Measurements from ENCODE around the gene TPPP2.

Gene TPPP2

DNA sequence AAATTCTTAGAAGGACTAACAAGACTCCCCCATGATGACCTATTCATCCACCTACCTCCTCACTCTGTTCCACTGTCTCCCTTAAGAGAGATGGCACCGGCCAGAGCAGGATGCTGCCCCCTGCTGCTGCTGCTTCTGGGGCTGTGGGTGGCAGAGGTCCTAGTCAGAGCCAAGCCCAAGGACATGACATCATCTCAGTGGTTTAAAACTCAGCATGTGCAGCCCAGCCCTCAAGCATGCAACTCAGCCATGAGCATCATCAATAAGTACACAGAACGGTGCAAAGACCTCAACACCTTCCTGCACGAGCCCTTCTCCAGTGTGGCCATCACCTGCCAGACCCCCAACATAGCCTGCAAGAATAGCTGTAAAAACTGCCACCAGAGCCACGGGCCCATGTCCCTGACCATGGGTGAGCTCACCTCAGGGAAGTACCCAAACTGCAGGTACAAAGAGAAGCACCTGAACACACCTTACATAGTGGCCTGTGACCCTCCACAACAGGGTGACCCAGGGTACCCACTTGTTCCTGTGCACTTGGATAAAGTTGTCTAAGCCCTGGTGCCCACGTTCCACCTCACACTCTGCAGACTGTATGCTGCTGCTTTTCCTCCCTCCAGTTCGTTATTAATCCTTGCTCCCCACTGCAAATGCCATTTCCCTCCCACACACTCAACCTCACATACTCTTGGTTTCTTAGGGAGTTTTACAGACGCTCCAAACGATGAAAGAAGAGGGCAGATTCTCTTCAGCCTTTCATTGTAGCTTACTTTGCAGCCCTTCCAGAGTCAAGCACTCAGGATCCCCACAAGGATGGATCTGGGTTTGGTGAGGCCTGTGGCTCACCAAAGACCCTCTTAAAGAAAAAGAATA, 28.0 kb downstream of the TPPP2 start, which contains the start of gene RNASE8:
TSS of gene RNASE8 (plus strand) at position 20 of the 873 bp plus-strand sequence. CDS start at position 91, 71 bp downstream.
- no peak for DNase-seq (ENCODE audit: low spot score)

DNA sequence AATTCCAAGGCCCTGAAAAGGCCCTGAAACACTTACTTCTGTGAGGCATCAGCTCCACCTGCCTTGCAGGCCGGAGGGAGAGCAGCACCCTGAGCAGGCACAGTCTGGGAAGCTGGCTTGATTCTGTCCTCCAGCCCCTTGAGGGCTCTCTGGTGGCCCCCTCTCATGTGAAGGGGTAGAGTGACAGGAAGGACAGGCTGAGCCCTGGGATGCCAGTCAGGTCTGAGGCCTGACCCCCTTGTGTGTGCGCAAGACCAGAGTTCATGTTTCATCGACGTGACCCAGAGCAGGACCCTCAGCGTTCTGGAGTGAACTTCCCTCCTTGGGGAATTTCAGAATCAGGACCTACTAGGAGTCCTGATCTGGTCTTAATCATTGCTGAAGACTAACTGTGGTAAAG, 28.9 kb downstream of the TPPP2 start:
- no peak for DNase-seq (ENCODE audit: low spot score)

DNA sequence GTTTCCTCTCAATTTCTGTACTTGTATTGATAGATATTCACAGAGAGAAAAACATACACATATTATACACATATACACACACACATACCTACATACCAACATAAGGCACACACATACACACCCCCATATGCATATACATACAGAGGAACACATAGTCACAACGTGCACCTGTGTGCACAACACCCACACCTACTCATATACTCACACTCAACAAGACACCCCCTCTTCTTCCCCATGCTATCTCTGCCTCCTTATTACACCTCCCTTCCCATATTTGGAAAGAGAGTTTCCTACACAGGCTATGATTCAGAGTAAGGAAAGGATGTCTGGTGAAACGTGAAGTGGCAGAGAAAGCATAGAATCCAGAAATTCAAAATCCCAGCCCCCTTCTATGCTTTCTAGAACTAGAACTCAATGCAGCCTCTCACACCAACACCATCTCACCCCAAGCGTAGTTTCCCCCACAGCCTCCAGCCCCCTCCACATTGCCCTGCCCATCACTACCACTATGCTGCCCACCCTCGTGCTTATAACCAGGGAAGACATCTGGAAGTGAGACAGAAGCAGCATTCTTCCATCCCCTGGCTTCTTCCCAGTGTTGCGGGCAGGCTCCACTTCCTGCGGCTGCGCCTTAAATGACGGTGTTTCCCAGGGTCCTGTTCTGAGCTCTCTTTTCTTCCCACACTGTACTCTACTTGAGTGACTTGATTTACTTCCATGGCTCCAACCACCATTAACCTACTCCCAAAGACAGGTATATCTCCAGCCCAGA, 30.0 kb downstream of the TPPP2 start:
- no peak for DNase-seq (ENCODE audit: low spot score)

DNA sequence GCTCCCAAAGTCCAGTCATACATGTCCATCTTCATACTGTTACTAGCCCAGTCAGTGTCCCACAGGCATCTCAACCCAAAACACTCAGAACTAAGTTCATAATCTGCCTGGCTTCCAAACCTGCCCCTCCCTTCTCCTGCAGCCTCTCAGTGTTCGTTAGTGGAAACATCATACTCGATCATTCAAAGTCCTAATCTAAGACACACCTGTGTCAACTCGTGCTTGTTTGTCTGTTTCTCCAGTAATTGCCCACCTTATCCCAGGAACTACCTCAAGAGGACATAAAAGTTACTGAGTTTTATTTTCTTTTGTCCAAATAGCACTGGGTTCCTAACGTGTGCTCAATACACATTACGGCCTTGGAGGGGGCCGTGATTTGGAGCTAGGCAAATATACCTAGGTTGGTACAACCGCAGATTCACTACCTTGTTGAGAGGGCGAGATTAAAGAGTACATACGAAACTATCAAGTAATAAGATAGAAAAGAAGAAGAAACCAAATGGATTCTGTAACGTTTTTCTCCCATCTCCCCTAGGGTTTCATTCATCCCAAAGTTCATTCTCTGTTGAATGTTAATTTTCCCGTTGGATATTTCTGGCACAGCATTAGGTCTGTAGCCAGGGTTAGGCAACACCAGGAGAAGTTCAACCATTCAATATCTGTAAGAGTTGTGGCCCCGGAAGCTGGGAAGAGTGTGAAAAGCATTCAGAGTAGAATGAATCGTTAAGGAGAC, 30.8 kb downstream of the TPPP2 start:
- DNase-seq (ENCODE audit: low spot score): no peak

DNA sequence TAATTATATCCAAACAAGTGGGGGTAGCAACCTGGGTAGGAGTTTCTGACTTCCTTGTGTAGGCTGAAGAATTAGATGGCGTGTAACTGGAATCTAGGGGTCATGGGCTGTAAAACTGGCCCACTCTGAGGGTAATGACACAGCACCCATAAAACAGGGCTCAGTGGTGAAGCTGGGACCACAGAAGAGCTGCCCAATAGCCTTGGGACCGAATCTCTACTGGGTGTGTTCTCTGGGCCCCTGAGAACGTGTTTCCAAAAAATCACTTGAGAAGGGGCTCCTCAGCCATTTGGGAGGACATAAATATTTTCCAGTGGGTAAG, 31.3 kb downstream of the TPPP2 start:
- no peak for DNase-seq (ENCODE audit: low spot score)

DNA sequence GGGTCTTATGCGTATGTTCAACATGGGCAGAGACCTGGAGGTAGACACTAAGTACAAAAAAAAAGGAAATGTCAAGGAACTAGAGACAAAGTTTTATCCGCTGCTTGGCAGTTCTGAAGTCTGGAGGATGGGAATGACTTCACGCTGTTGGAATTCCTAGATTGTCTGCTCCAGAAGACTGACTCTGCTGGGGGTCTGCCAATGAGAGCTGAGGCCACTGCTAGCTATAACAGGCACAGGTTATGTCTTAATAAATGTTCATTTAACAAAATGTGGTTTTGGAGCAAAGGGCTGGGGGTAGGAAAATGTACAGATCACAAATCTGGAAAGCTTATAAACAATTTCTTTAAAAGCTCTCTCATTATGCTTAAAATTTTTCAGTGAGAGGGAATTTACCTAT, 33.5 kb downstream of the TPPP2 start:
- no peak for DNase-seq (ENCODE audit: low spot score)

DNA sequence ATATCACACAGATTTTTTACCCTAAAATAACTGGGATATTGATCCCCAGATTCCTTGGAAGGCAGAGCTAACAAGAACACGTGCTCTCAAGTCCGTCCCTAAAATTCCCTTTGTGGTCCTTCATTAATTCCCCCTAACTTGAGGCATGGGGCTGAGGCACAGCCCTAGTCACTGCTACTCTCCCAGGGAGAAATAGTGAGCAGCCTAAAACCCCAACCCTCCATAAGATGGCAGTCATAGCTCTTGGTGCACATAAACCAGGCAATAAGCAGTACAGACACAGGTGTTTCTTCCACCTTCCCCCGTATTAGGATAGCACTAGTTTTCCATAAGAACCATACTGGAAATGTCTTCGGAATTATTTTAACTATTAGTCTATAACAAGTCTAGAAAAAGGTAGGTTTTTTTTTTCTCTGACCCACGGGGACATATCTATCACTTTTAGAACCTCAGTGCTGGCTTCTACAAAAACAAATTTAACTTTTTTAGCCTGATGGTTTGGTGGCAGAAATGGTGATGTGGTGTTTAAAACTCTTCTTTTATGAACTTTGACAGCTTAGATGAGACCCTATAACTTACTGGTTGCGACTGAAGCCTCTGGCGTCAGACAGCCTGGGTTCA, 37.0 kb downstream of the TPPP2 start:
- no peak for DNase-seq (ENCODE audit: low spot score)

DNA sequence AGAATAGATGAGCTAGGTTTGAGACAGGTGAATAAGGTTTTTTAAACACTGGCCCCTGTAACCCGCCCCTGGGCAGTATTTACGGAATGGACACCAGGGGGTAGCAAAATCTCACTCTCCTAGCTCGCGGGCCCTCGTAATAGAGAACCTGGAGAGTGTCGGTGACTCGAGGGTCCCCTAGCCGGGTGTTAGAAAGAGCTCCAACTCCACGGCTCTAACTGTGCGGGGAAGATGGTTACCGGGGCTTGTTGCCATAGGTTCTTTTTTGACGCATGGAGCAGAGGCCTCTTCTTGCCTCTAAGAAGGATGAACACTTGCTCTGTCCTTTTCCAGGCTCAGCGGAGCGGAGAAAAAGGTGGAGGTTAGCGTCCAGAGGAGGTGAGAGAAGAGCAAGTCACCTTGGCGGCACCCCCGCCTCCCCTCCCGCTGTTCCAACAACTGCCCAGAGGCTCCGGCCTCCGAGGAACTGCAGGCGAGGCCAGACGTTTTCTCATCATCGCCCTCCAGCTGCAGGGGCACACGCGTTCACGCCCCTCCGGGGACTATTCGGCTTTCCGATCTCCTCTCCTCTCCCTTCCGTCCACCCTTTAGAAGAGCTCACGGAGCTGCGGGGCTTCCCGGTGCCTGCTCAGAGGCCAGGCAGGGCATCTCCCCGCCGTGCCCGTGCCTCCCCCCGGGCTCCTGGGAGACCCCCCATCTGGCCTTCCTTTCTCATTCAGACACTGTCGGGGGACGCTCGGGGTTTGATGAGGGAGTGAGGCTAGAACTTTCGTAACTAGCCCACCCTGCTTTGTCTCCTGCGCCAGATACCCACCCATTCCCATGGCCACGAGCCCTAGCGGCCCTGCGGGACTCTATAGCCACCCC, 38.7 kb downstream of the TPPP2 start:
- DNase-seq (ENCODE audit: low spot score): peak; percentile 72

DNA sequence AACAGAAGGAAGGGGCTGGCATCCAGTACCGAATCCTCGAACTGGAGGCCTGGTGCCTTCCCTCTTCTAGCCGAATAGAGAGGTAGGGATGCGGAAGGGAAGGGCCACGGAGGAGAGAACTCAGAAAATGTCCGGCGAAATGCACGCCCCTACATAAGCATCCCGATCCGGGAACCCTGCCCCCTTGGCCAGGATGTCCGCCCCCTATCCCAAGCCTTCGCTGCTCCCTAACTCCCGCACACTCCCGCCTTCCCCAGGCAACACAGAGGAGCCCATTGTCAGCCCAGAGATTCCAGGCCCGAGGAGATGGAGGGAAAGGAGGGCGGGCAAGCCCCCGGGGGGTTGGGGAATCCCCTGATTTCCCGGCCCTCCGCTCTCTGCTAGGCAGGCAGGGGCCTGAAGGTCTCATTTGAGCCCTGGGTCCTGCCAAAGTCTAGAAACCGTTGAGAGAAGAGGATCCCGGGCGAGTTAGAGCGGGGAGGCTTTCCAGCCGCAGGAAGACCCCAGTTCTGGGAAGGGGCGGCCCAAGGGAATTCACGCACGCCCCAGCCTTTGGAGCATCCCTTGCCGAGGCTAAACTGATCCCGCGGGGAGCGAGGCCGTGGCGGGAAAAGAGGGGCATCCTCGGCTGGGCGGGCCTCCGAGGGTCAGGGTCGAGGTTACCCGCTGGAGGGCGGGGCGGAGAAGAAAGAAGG, 39.5 kb downstream of the TPPP2 start:
- peak; percentile 41 for DNase-seq (ENCODE audit: low spot score)

DNA sequence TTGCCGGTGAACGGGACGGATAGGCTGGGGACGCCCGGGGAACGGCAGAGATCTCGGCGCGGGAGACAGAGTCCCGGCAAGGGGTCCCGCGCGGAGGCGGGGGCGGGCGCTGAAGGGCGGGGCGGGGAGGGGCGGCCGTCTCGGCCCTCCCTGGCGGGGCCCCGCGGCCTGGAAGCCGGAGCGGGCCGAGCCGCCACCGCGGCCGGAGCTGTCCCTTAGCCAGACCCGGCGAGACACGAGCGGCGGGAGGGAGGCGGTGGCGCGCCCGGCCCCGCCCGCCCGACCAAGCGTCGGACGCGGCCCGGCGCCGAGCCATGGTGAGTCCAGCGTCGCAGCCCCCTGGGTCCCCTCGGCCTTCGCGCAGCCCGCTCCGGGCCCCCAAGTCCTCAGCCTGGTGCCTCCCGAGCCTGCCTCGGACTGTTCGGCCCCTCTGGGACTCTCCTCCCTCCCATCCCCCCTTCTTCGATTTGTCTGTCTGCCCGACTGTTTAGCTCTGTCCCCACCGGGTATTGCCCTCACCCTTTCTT, 40.1 kb downstream of the TPPP2 start, which contains the start of gene ARHGEF40:
TSS of gene ARHGEF40 (plus strand) at position 222 of the 527 bp plus-strand sequence. CDS start at position 315, 93 bp downstream.
- peak; percentile 70 for DNase-seq (ENCODE audit: low spot score)

DNA sequence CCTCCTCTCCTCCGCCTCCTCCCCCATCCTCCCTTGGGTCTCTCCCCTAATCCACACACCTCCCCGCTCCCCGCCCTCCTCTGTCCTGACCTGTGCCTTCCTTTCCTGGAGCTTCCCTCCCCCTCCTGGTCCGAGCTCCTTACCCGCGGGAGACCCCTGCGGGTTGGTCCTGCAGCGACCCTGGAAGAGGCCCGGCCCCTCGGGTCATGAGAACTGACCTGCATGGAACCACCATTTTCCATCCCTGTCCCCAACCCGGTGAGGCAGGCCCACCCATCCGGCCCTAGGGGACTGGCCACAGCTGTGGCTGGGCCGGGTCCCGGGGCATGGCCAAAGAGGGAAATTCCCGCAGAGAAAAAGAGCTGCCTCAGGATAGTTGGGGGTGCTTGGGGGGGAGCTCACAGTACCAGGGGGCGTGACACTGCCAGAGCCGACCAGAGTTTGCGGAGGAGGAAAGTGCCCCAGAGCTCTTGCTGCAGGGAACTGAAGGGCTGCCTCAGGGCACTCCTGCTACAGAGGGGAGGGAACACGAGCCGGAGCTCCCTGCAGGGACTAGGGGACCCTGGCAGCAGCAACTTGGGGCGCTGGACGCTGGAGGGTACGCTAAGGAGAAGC, 40.7 kb downstream of the TPPP2 start:
- DNase-seq (ENCODE audit: low spot score): peak; percentile 68

DNA sequence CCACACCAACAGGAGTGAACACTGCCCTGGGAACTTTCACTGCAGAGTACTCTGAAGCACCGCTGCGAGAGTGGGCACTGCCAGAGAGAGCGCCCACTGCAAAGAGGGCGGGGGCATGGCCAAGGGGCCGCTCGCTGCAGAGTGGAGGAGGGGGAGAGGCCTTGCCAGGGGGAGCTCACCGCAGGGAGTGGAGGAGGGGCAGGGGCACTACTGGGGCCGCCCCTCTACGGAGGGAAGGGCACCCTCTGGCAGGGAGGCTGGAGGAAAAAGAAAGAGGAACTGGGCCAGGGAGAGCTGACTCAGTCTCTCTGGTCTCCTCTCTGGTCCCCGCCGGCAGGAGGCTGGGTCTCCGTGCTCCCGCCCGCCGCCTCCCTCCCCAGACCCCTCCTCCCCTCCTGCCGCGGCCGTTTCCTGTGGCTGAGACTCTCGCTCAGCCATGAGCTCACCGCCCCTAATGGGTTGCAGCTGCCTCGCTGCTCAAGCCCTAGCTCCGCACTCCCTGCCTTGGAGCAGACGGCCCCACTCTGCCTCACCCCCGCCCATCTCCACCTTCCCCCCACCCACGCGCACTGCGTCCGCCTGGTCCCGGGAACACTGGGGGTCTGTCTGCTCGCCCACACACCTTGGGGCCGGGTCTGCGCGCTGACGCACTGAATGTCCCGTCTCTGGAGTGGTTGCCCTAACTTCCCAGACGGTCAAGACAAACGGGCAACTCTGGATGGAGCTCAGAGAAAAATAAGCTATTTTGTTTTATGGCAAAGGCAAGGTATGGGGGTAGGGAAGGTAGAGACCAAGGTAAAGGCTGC, 41.4 kb downstream of the TPPP2 start:
- peak; percentile 92 for DNase-seq (ENCODE audit: low spot score)

DNA sequence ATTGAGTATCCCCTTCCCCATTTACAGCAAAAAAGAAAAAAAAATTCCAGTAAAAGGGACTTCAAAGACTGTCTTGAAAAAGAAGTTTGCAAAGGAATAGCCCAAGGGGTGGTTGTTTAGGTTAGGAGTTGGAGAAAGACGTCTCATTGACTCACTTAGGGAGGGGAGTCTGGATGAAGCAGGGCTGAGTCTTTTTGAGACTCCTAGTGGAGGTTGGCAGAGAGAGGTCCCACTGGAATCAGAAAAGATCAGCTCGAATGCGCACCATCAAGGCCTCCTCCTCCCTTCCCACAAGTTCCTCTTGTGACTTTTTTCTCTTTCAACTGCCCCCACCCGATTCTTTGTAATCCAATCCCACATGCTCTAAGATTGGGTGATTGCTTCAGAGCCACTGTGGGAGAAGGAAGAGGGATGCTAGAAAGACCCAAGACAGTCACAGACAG, 42.0 kb downstream of the TPPP2 start:
- peak; percentile 80 for DNase-seq (ENCODE audit: low spot score)

DNA sequence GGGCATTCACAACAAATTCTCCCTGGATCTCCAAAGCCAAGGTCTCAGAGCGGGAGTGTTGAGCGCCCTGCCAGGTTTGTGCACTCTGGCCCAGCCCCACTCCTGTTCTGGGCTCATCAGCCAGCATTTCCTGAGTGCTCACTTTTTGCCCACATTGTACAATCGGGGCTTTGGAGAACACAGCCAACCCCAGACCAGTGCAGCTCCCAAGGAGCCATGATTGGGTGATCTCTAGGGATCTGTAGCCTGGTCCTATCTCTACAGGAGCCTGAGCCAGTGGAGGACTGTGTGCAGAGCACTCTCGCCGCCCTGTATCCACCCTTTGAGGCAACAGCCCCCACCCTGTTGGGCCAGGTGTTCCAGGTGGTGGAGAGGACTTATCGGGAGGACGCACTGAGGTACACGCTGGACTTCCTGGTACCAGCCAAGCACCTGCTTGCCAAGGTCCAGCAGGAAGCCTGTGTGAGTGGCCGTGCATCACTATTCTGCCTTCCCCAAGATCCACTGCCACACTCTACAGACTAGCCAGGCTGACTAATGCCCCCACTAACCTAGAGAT, 42.8 kb downstream of the TPPP2 start:
- no peak for DNase-seq (ENCODE audit: low spot score)

DNA sequence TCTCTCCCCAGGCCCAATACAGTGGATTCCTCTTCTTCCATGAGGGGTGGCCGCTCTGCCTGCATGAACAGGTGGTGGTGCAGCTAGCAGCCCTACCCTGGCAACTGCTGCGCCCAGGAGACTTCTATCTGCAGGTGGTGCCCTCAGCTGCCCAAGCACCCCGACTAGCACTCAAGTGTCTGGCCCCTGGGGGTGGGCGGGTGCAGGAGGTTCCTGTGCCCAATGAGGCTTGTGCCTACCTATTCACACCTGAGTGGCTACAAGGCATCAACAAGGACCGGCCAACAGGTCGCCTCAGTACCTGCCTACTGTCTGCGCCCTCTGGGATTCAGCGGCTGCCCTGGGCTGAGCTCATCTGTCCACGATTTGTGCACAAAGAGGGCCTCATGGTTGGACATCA, 43.9 kb downstream of the TPPP2 start:
- no peak for DNase-seq (ENCODE audit: low spot score)

DNA sequence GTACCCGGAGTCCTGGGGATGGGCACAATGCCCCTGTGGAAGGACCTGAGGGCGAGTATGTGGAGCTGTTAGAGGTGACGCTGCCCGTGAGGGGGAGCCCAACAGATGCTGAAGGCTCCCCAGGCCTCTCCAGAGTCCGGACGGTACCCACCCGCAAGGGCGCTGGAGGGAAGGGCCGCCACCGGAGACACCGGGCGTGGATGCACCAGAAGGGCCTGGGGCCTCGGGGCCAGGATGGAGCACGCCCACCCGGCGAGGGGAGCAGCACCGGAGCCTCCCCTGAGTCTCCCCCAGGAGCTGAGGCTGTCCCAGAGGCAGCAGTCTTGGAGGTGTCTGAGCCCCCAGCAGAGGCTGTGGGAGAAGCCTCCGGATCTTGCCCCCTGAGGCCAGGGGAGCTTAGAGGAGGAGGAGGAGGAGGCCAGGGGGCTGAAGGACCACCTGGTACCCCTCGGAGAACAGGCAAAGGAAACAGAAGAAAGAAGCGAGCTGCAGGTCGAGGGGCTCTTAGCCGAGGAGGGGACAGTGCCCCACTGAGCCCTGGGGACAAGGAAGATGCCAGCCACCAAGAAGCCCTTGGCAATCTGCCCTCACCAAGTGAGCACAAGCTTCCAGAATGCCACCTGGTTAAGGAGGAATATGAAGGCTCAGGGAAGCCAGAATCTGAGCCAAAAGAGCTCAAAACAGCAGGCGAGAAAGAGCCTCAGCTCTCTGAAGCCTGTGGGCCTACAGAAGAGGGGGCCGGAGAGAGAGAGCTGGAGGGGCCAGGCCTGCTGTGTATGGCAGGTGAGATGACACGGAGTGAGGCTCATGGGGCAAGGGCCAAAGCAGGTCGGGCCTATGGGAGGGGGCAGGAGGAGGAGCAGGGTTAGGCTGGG, 44.6 kb downstream of the TPPP2 start:
- DNase-seq (ENCODE audit: low spot score): no peak

DNA sequence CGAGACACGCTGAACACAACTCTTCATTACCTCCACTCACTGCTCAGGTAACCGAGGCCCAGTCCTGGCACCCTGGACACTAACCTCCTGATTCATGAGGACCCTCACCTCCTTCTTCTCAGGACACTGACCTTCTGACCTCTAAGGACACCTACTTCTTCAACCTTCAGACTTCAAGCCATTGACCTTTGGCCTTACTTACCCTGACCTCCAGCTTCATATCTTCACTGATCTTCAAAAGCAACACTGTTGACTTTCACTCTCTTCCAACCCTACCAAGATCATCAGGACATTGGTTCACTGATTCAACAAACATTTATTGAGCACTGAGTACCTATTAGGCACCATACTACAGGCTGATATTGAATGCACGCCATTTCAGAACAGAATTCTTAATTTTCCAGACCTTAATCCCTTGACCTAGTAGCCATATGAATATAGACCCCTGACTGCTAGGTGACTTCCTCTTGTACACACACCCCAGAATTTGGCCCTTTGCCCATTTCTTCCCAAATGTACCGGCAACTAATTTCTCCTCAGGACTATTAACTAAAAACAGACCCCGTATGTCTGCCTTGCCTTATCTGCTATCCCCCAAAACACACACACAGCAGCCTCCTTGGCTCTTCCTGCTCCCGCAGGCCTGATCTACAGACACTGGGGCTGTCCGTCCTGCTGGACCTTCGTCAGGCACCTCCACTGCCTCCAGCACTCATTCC, 45.9 kb downstream of the TPPP2 start:
- no peak for DNase-seq (ENCODE audit: low spot score)
